Lung (tissue), 12 donors: ENCODE data around the gene TMEM132A. TPM values are rescaled to one million over a fixed set of nuclear protein-coding genes. Genes with fewer than 3 reads are reported as not detected.

Experiments used
- ATAC-seq: fragments of 200-7000 bp; cut with Tn5 transposase; one replicate; pipeline ENCODE4 v1.9.1; 2020; ENCODE audit warnings: moderate number of reproducible peaks; ENCODE audit not compliant: insufficient read depth, low FRiP score
- DNase-seq, 3 donors: peaks; one replicate each; pipeline ENCODE4 v3.0.0-alpha.2; 2013 to 2017
- H3K27ac ChIP-seq, 2 donors: one replicate each; pipeline ENCODE4 v1.5.1; 2013; ENCODE audit warnings: mild to moderate bottlenecking in 2 of 2, moderate library complexity in 2 of 2, control low read depth in 1 of 2, inconsistent platforms in 1 of 2, low read depth in 1 of 2, low read length in 1 of 2
- H3K27me3 ChIP-seq, 3 donors: one replicate each; pipeline ENCODE4 v1.5.1; 2013; ENCODE audit warnings: low read length in 2 of 3; ENCODE audit not compliant: control insufficient read depth in 3 of 3, insufficient read depth in 3 of 3
- H3K36me3 ChIP-seq, 4 donors: one replicate each; pipeline ENCODE4 v1.5.1; 2013; ENCODE audit warnings: low read length in 4 of 4, mild to moderate bottlenecking in 1 of 4, moderate library complexity in 1 of 4; ENCODE audit not compliant: control insufficient read depth in 4 of 4, insufficient read depth in 4 of 4
- H3K4me1 ChIP-seq, 5 donors: one replicate each; pipeline ENCODE4 v1.5.1; 2013; ENCODE audit warnings: low read length in 5 of 5, mild to moderate bottlenecking in 2 of 5, moderate library complexity in 1 of 5; ENCODE audit not compliant: control insufficient read depth in 5 of 5, insufficient read depth in 5 of 5
- H3K4me3 ChIP-seq: one replicate; pipeline ENCODE4 v1.5.1; 2013; ENCODE audit warnings: mild to moderate bottlenecking, control low read depth, moderate library complexity
- H3K9ac ChIP-seq, 2 donors: one replicate each; pipeline ENCODE4 v1.5.1; 2013; ENCODE audit warnings: low read length in 2 of 2, control low read depth in 1 of 2; ENCODE audit not compliant: insufficient read depth in 1 of 2
- H3K9me3 ChIP-seq, 4 donors: one replicate each; pipeline ENCODE4 v1.5.1; 2013; ENCODE audit warnings: low read length in 3 of 4, mild to moderate bottlenecking in 1 of 4, moderate library complexity in 1 of 4; ENCODE audit not compliant: control insufficient read depth in 4 of 4, insufficient read depth in 3 of 4
- WGBS, 2 donors: extraction: QIAGEN DNeasy Blood & Tissue Kit; methylation state at CpG; one replicate each; pipeline ENCODE4 v1.1.7; 2013; 5-methylcytosine and 5-hydroxymethylcytosine counted together
- polyA plus RNA-seq, 2 donors: library from polyadenylated mRNA; stranded (reverse); fragments of 200-250 nt; gene quantifications; one replicate each; pipeline ENCODE4 v1.2.1, GENCODE V29; 2013
- total RNA-seq, 2 donors: library from RNA; depleted of rRNA in 1 of 2; stranded (reverse); fragments of >200 nt in 1 of 2; gene quantifications; one replicate each; pipeline ENCODE4 v1.2.1, GENCODE V29; 2014 to 2021
- TF ChIP-seq, protein P1 (sequence below): IDR thresholded peaks from 2 replicates; pipeline ENCODE4 v1.5.1; 2012; ENCODE audit warnings: mild to moderate bottlenecking; ENCODE audit errors: control extremely low read depth, extremely low read depth
- donor health status: control.
- donor health status: control.
- donor health status: Bipolar disorder and iron deficiency.
- donor health status: healthy.
- donor health status: DM: yes; HTN: yes; CAD: no.

The TMEM132A gene
- total and polyA plus RNA-seq, 4 donors, result 6.7 to 20.5 (median 17.5) TPM

DNA sequence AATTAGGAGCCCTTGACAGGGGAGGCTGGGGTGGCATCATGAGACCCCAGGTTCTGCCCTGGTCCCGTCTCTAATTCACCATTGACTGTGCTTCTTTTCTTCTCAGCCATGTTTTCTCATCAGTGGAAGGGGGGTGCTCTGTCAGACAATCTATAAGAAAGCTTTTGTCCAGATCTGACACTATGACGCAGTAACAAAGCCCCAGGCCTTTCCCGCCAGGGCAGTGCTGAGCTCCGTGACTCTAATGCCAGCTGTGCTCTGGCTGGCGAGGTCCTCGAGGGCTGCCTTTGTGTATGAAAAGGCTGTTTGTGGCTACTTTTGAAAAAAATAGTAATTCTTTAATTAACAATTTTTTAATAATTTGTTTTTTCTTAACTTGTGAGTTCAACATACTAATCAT, 50.5 kb downstream of the TMEM132A start:
- Histone ChIP-seq H3K9me3 (no peaks in the 10 kb centered on the region), H3K4me3 (no peak overlapping the region), H3K36me3 (no peaks in the 10 kb centered on the region), H3K27ac (no peak overlapping the region), H3K4me1 (no peaks in the 10 kb centered on the region), H3K27me3 (no peaks in the 10 kb centered on the region), H3K9ac (no peak overlapping the region)
- no peak for DNase-seq
- no peak for ATAC-seq
- TF ChIP-seq, protein P1, sequence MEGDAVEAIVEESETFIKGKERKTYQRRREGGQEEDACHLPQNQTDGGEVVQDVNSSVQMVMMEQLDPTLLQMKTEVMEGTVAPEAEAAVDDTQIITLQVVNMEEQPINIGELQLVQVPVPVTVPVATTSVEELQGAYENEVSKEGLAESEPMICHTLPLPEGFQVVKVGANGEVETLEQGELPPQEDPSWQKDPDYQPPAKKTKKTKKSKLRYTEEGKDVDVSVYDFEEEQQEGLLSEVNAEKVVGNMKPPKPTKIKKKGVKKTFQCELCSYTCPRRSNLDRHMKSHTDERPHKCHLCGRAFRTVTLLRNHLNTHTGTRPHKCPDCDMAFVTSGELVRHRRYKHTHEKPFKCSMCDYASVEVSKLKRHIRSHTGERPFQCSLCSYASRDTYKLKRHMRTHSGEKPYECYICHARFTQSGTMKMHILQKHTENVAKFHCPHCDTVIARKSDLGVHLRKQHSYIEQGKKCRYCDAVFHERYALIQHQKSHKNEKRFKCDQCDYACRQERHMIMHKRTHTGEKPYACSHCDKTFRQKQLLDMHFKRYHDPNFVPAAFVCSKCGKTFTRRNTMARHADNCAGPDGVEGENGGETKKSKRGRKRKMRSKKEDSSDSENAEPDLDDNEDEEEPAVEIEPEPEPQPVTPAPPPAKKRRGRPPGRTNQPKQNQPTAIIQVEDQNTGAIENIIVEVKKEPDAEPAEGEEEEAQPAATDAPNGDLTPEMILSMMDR, result no peak
- 89 to 94% methylated on average over 6 of the region's 6 CpGs for WGBS, 2 donors

DNA sequence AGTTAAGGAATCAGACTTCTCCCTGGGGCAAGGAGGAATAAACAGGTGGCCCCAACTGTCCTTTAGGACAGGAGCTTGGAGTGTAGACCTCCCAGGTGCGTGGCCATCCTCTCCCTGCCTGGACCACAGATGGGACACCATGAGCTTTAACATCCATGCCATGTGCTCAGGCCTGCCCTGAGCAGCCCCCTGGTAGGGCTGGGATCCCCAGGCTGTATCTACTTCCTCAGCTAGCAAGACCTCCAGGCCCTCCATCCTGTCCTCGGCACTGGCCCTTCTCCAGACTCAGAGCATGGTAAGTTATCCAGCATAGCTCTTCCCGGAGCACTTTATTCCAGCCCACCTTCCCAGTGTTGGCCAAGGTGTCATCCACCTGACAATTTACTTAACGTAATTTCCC, 53.0 kb downstream of the TMEM132A start:
- H3K27me3 ChIP-seq, result no peaks in the 10 kb centered on the region
- no peak overlapping the region for H3K9ac ChIP-seq
- TF ChIP-seq, protein P1, result no peak
- ATAC-seq (no peak), DNase-seq (no peak)
- H3K4me1 ChIP-seq, result no peaks in the 10 kb centered on the region
- WGBS, 2 donors, result 93 to 94% methylated on average over 4 of the region's 4 CpGs
- H3K4me3 ChIP-seq, result no peak overlapping the region
- H3K36me3 ChIP-seq, result no peaks in the 10 kb centered on the region
- no peaks in the 10 kb centered on the region for H3K9me3 ChIP-seq
- H3K27ac ChIP-seq, result no peak overlapping the region

DNA sequence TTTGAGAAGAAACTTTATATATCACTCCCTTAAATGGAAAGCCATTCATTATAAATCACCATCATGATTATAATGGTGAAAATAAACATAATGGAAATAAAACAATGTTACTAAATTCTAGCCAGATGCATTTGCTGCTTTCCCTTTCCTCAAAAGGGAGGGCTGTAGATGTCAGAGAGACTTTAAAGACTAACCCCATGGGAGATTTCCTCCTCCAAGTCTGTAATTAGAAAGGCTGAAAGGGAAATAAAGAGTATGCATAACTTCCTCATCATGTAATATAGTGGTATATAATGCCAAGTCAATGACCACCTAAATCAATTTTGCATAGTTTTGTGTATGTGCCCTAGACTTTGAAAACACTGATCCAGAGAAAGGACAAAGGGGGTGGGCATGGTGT, 53.6 kb downstream of the TMEM132A start:
- H3K9me3 ChIP-seq, result no peaks in the 10 kb centered on the region
- no peak overlapping the region for H3K9ac ChIP-seq
- H3K4me1 ChIP-seq, result no peaks in the 10 kb centered on the region
- H3K27ac ChIP-seq, result no peak overlapping the region
- no peaks in the 10 kb centered on the region for H3K36me3 ChIP-seq
- no peaks in the 10 kb centered on the region for H3K27me3 ChIP-seq
- no peak overlapping the region for H3K4me3 ChIP-seq
- DNase-seq (no peak), ATAC-seq (no peak)
- TF ChIP-seq, protein P1, result no peak
